RKO (cell line): Measurements from ENCODE around the gene TRPC1.
"Not testable (repeated sequence)": the region's sequence is repeated elsewhere in the genome, so short reads cannot be mapped to it uniquely, and the experiment has no call there.

Source experiments
- DNase-seq: peaks from one replicate; pipeline ENCODE4 v3.0.0-alpha.2; 2016; ENCODE audit warnings: low spot score

Gene TRPC1

GRCh38 chr3:142752605-142753004 is 28.8 kb downstream of the TRPC1 start:
- not testable (repeated sequence) for DNase-seq

- no peak for DNase-seq
Measured at GRCh38 chr3:142754494-142754893, 30.7 kb downstream of the TRPC1 start.

GRCh38 chr3:142768338-142768737 is 44.5 kb downstream of the TRPC1 start:
- DNase-seq: no peak

GRCh38 chr3:142777927-142778326 is 54.1 kb downstream of the TRPC1 start:
- no peak for DNase-seq

- no peak for DNase-seq
Measured at GRCh38 chr3:142778541-142778940, 54.7 kb downstream of the TRPC1 start.

GRCh38 chr3:142779591-142779990 is 55.8 kb downstream of the TRPC1 start:
- no peak for DNase-seq

GRCh38 chr3:142782616-142783015 is 58.8 kb downstream of the TRPC1 start:
- no peak for DNase-seq

GRCh38 chr3:142784228-142784627 is 60.4 kb downstream of the TRPC1 start:
- DNase-seq: no peak

- DNase-seq: no peak
Measured at GRCh38 chr3:142785996-142786395, 62.2 kb downstream of the TRPC1 start.

GRCh38 chr3:142787719-142788118 is 63.9 kb downstream of the TRPC1 start:
- no peak for DNase-seq

- no peak for DNase-seq
Measured at GRCh38 chr3:142794508-142794907, 70.7 kb downstream of the TRPC1 start.

GRCh38 chr3:142795332-142795731 is 71.5 kb downstream of the TRPC1 start:
- DNase-seq: no peak

GRCh38 chr3:142796823-142797222 is 73.0 kb downstream of the TRPC1 start:
- DNase-seq: no peak

- DNase-seq: no peak
Measured at GRCh38 chr3:142801746-142802145, 77.9 kb downstream of the TRPC1 start.

GRCh38 chr3:142802891-142803290 is 79.1 kb downstream of the TRPC1 start:
- DNase-seq: peak; percentile 11

GRCh38 chr3:142808103-142808917 is 84.5 kb downstream of the TRPC1 start:
- peak; percentile 91 for DNase-seq

- DNase-seq: no peak
Measured at GRCh38 chr3:142809259-142809658, 85.4 kb downstream of the TRPC1 start.

- no peak for DNase-seq
Measured at GRCh38 chr3:142815803-142816202, 92.0 kb downstream of the TRPC1 start.

GRCh38 chr3:142817356-142817755 is 93.5 kb downstream of the TRPC1 start:
- DNase-seq: no peak

- DNase-seq: no peak
Measured at GRCh38 chr3:142817897-142818296, 94.1 kb downstream of the TRPC1 start.

GRCh38 chr3:142818651-142819050 is 94.8 kb downstream of the TRPC1 start:
- no peak for DNase-seq

- DNase-seq: no peak
Measured at GRCh38 chr3:142819179-142819578, 95.3 kb downstream of the TRPC1 start.

- DNase-seq: peak; percentile 77
Measured at GRCh38 chr3:142828703-142829305, 105.0 kb downstream of the TRPC1 start.

- DNase-seq: no peak
Measured at GRCh38 chr3:142837526-142837925, 113.7 kb downstream of the TRPC1 start.
